Measurements from ENCODE around the gene CERKL.

DNA sequence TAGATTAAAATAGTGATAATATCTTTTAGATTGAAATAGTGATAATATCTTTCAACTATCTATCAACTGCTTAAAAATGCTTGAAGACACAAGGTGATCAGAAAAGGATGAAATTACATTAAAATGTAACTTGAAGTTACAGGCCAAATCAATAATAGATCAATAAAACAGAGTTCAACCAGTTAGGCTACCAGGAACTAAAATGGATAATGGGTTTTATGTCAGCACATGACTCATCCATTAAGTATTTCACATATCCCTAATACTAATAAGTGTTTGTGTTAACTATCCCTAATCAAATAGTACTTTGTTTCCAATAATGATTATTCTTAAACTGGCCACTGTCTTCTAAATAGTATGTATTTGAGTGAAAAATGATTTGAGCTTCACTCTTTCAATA is 33.7 kb downstream of the CERKL start:
- TF ChIP-seq, protein P1, sequence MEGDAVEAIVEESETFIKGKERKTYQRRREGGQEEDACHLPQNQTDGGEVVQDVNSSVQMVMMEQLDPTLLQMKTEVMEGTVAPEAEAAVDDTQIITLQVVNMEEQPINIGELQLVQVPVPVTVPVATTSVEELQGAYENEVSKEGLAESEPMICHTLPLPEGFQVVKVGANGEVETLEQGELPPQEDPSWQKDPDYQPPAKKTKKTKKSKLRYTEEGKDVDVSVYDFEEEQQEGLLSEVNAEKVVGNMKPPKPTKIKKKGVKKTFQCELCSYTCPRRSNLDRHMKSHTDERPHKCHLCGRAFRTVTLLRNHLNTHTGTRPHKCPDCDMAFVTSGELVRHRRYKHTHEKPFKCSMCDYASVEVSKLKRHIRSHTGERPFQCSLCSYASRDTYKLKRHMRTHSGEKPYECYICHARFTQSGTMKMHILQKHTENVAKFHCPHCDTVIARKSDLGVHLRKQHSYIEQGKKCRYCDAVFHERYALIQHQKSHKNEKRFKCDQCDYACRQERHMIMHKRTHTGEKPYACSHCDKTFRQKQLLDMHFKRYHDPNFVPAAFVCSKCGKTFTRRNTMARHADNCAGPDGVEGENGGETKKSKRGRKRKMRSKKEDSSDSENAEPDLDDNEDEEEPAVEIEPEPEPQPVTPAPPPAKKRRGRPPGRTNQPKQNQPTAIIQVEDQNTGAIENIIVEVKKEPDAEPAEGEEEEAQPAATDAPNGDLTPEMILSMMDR (IDR thresholded peaks at IDR 0.05): no peak
- TF ChIP-seq POLR2A (IDR thresholded peaks at IDR 0.05): no peak
